ENCODE results near the gene PCBP4.

The PCBP4 gene

GRCh38 chr3:51967384-51968169 lies at the start of gene PCBP4:
Gene PCBP4, minus strand, starts transcription at chr3:51967454. Its CDS starts 6,214 bp downstream, at chr3:51961240.
- peak; percentile 80 for DNase-seq (ENCODE audit: low read depth)
- H3K4me1 ChIP-seq (ENCODE audit: control insufficient read depth, insufficient read depth, low read length): peaks cover 10% of the 10 kb centered on the region

DNA sequence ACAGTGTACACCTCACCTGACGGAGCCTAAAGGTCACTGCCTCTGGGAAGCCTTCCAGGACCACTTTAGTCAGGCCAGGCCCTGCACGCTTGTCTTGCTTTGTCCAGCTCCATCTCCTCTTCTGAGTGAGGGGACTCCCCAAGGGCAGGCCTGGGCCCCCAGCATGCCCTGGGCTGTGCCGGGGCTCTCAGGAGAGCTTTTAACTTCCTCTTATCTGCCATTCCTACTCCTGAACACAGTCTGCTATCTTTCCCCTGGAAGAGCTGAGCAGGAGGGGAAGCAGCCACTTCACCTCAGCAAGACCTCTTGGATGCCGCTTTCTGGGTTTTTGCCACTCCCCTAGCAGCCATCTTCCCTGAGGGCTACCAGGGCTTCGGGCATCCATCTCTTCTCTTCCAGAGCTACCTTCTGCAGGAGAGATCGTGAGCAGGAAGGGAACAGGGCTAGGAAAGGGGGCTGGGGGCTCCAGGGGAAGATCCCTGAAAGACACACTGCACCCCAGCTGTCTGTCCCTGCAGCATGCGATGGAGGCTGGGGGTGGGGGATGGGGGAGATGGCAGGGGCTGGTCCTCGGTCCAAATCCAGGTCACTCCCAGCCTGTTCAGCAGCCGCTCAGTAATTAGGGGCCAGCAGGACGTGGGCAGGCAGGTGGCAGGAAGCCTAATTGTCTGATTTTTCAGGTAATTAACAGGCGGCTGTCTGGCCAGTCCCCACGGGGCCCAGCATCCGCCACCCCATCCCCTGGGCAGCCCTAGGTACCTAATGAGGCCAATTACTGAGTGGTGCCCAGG lies 48.4 kb upstream of the PCBP4 start:
- Histone ChIP-seq H3K9me3 (ENCODE audit: control insufficient read depth, low read length) (no peaks in the 10 kb centered on the region), H3K4me3 (ENCODE audit: low read length) (no peak overlapping the region), H3K27me3 (replicated peaks; ENCODE audit: control insufficient read depth, insufficient read depth, low read length) (no peaks in the 10 kb centered on the region), H3K9ac (ENCODE audit: low read length) (no peak overlapping the region), H3K36me3 (ENCODE audit: control insufficient read depth, insufficient read depth, low read length, severe bottlenecking) (no peaks in the 10 kb centered on the region), H3K4me1 (ENCODE audit: control insufficient read depth, insufficient read depth, low read length) (no peaks in the 10 kb centered on the region)
- DNase-seq (ENCODE audit: low read depth): no peak

More at GRCh38 chr3:51967384-51968169, at the start of gene PCBP4:
- peak within 1 kb of the TSS; percentile 84 for H3K4me3 ChIP-seq (ENCODE audit: low read length)
- H3K27me3 ChIP-seq (replicated peaks; ENCODE audit: control insufficient read depth, insufficient read depth, low read length): no peaks in the 10 kb centered on the region
- no peaks in the 10 kb centered on the region for H3K9me3 ChIP-seq (ENCODE audit: control insufficient read depth, low read length)
- H3K9ac ChIP-seq (ENCODE audit: low read length): peak within 1 kb of the TSS; percentile 92
- H3K36me3 ChIP-seq (ENCODE audit: control insufficient read depth, insufficient read depth, low read length, severe bottlenecking): peaks cover 7% of the 10 kb centered on the region

DNA sequence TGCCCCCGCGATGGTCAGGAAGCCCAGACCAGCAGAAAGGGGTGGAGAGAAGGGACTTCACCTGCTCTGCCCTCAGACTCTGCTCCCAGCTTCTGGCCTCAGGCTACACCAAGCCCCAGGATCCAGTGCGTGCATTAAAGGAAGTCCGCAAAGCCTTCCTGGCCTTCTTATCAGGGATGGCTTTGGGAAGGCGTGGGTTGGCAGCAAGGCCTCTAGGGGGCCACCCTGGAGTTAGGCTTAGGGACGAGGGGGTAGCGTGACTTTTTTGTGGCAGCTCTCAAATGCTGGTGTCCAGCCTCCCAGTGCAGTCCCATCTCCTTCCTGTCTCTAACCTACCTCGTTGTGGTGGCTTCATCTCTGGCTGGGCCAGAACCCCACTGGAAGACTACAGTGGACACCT lies 47.4 kb upstream of the PCBP4 start:
- no peaks in the 10 kb centered on the region for H3K4me1 ChIP-seq (ENCODE audit: control insufficient read depth, insufficient read depth, low read length)
- H3K9ac ChIP-seq (ENCODE audit: low read length): no peak overlapping the region
- no peak for DNase-seq (ENCODE audit: low read depth)
- peaks cover 5% of the 10 kb centered on the region for H3K27me3 ChIP-seq (replicated peaks; ENCODE audit: control insufficient read depth, insufficient read depth, low read length)
- H3K9me3 ChIP-seq (ENCODE audit: control insufficient read depth, low read length): no peaks in the 10 kb centered on the region
- H3K36me3 ChIP-seq (ENCODE audit: control insufficient read depth, insufficient read depth, low read length, severe bottlenecking): no peaks in the 10 kb centered on the region
- no peak overlapping the region for H3K4me3 ChIP-seq (ENCODE audit: low read length)

GRCh38 chr3:52013802-52014598 lies 46.7 kb upstream of the PCBP4 start:
- H3K9me3 ChIP-seq (ENCODE audit: control insufficient read depth, low read length): no peaks in the 10 kb centered on the region
- peaks cover 5% of the 10 kb centered on the region for H3K27me3 ChIP-seq (replicated peaks; ENCODE audit: control insufficient read depth, insufficient read depth, low read length)
- H3K4me3 ChIP-seq (ENCODE audit: low read length): no peak overlapping the region
- H3K4me1 ChIP-seq (ENCODE audit: control insufficient read depth, insufficient read depth, low read length): no peaks in the 10 kb centered on the region
- no peaks in the 10 kb centered on the region for H3K36me3 ChIP-seq (ENCODE audit: control insufficient read depth, insufficient read depth, low read length, severe bottlenecking)
- H3K9ac ChIP-seq (ENCODE audit: low read length): no peak overlapping the region
- DNase-seq (ENCODE audit: low read depth): no peak

DNA sequence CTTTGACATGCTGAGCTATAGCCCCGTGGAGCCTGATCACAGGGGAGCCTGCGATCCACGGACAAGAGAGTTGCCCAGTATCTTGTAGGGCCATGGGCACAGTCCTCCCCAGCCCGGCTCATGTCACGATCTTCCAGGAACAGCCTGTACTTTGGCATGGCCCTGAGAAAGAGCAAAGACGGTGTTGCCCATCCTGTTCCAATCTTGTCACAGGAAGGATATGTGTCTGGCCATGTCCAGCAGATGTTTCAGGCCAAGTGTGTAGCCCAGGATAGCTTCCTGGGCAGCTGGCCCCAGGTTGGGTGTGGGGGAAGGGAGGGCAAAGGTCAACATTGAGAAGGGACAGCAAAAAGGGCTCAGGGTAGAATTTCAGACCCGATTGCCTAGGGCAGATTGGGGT lies 45.4 kb upstream of the PCBP4 start:
- peaks cover 5% of the 10 kb centered on the region for H3K27me3 ChIP-seq (replicated peaks; ENCODE audit: control insufficient read depth, insufficient read depth, low read length)
- H3K4me1 ChIP-seq (ENCODE audit: control insufficient read depth, insufficient read depth, low read length): no peaks in the 10 kb centered on the region
- no peak overlapping the region for H3K4me3 ChIP-seq (ENCODE audit: low read length)
- DNase-seq (ENCODE audit: low read depth): no peak
- H3K9ac ChIP-seq (ENCODE audit: low read length): no peak overlapping the region
- H3K9me3 ChIP-seq (ENCODE audit: control insufficient read depth, low read length): no peaks in the 10 kb centered on the region
- H3K36me3 ChIP-seq (ENCODE audit: control insufficient read depth, insufficient read depth, low read length, severe bottlenecking): no peaks in the 10 kb centered on the region

GRCh38 chr3:52010431-52010830 lies 43.2 kb upstream of the PCBP4 start:
- no peak for DNase-seq (ENCODE audit: low read depth)
- H3K4me3 ChIP-seq (ENCODE audit: low read length): no peak overlapping the region
- H3K27me3 ChIP-seq (replicated peaks; ENCODE audit: control insufficient read depth, insufficient read depth, low read length): peaks cover 5% of the 10 kb centered on the region
- H3K9me3 ChIP-seq (ENCODE audit: control insufficient read depth, low read length): no peaks in the 10 kb centered on the region
- H3K36me3 ChIP-seq (ENCODE audit: control insufficient read depth, insufficient read depth, low read length, severe bottlenecking): no peaks in the 10 kb centered on the region
- no peak overlapping the region for H3K9ac ChIP-seq (ENCODE audit: low read length)
- H3K4me1 ChIP-seq (ENCODE audit: control insufficient read depth, insufficient read depth, low read length): peaks cover 8% of the 10 kb centered on the region

GRCh38 chr3:52007291-52007690 lies 40.0 kb upstream of the PCBP4 start:
- DNase-seq (ENCODE audit: low read depth): no peak
- Histone ChIP-seq H3K4me1 (ENCODE audit: control insufficient read depth, insufficient read depth, low read length) (peaks cover 12% of the 10 kb centered on the region), H3K9me3 (ENCODE audit: control insufficient read depth, low read length) (no peaks in the 10 kb centered on the region), H3K9ac (ENCODE audit: low read length) (no peak overlapping the region), H3K36me3 (ENCODE audit: control insufficient read depth, insufficient read depth, low read length, severe bottlenecking) (no peaks in the 10 kb centered on the region), H3K4me3 (ENCODE audit: low read length) (no peak overlapping the region), H3K27me3 (replicated peaks; ENCODE audit: control insufficient read depth, insufficient read depth, low read length) (peaks cover 16% of the 10 kb centered on the region)

- Histone ChIP-seq H3K27me3 (replicated peaks; ENCODE audit: control insufficient read depth, insufficient read depth, low read length) (peaks cover 20% of the 10 kb centered on the region), H3K9me3 (ENCODE audit: control insufficient read depth, low read length) (no peaks in the 10 kb centered on the region), H3K4me3 (ENCODE audit: low read length) (no peak overlapping the region), H3K9ac (ENCODE audit: low read length) (no peak overlapping the region), H3K36me3 (ENCODE audit: control insufficient read depth, insufficient read depth, low read length, severe bottlenecking) (no peaks in the 10 kb centered on the region), H3K4me1 (ENCODE audit: control insufficient read depth, insufficient read depth, low read length) (peaks cover 12% of the 10 kb centered on the region)
- DNase-seq (ENCODE audit: low read depth): no peak
These were observed 39.5 kb upstream of the PCBP4 start for GRCh38 chr3:52006820-52007133.

DNA sequence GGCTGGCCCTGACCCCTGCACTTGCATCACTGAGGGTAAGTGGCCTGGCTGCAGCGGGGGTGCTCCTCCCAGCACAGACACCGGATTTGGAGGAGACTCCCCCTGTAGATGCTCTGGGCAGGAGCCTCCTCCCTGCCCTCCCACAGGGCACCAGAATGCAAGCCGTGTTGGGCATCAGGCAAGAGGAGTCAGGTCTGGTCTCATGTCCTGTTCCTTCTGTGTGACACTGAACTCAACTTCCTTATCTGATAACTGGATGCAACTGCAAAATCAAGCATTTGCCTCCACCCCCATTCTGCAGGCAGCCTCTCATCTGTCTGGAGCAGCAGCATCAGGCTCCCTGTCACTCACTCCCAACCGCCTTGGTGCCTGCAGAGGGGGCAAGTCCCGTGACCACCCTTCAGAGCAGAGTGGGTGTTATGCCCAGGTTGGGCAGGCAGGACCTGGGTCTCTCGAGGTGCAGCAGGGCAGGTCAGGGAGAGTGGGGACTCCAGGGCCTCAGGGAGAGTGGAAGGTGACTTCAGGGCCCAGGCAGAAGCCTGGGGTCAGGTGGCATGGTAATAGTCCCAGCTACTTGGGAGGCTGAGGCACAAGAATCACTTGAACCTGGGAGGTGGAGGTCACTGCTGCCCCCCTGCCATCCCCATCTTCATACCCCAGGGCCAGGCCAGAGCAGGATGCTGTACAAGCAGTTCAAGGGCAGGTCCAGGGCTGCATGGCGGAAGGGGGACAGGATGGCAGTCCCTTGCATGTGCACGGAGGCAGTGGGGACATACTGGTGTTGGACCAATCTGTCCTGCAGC lies 39.0 kb upstream of the PCBP4 start:
- H3K9ac ChIP-seq (ENCODE audit: low read length): no peak overlapping the region
- H3K9me3 ChIP-seq (ENCODE audit: control insufficient read depth, low read length): no peaks in the 10 kb centered on the region
- H3K4me1 ChIP-seq (ENCODE audit: control insufficient read depth, insufficient read depth, low read length): peaks cover 12% of the 10 kb centered on the region
- no peak for DNase-seq (ENCODE audit: low read depth)
- H3K27me3 ChIP-seq (replicated peaks; ENCODE audit: control insufficient read depth, insufficient read depth, low read length): peaks cover 22% of the 10 kb centered on the region
- H3K36me3 ChIP-seq (ENCODE audit: control insufficient read depth, insufficient read depth, low read length, severe bottlenecking): no peaks in the 10 kb centered on the region
- H3K4me3 ChIP-seq (ENCODE audit: low read length): no peak overlapping the region

- no peaks in the 10 kb centered on the region for H3K36me3 ChIP-seq (ENCODE audit: control insufficient read depth, insufficient read depth, low read length, severe bottlenecking)
- no peak overlapping the region for H3K4me3 ChIP-seq (ENCODE audit: low read length)
- peak; percentile 58 for DNase-seq (ENCODE audit: low read depth)
- H3K4me1 ChIP-seq (ENCODE audit: control insufficient read depth, insufficient read depth, low read length): peaks cover 12% of the 10 kb centered on the region
- H3K27me3 ChIP-seq (replicated peaks; ENCODE audit: control insufficient read depth, insufficient read depth, low read length): peaks cover 22% of the 10 kb centered on the region
- no peak overlapping the region for H3K9ac ChIP-seq (ENCODE audit: low read length)
- H3K9me3 ChIP-seq (ENCODE audit: control insufficient read depth, low read length): no peaks in the 10 kb centered on the region
These were observed 38.3 kb upstream of the PCBP4 start for GRCh38 chr3:52005571-52005986.
